Measurements from ENCODE around the gene SGIP1. TPM values are rescaled to one million over a fixed set of nuclear protein-coding genes. Genes with fewer than 3 reads are reported as not detected.

The SGIP1 gene
- total and polyA plus RNA-seq, 2 of the 8 experiments (the other 6 are each of a cell fraction or from before 2014, with no cell fraction given), result 1.4 to 2.1 TPM

DNA sequence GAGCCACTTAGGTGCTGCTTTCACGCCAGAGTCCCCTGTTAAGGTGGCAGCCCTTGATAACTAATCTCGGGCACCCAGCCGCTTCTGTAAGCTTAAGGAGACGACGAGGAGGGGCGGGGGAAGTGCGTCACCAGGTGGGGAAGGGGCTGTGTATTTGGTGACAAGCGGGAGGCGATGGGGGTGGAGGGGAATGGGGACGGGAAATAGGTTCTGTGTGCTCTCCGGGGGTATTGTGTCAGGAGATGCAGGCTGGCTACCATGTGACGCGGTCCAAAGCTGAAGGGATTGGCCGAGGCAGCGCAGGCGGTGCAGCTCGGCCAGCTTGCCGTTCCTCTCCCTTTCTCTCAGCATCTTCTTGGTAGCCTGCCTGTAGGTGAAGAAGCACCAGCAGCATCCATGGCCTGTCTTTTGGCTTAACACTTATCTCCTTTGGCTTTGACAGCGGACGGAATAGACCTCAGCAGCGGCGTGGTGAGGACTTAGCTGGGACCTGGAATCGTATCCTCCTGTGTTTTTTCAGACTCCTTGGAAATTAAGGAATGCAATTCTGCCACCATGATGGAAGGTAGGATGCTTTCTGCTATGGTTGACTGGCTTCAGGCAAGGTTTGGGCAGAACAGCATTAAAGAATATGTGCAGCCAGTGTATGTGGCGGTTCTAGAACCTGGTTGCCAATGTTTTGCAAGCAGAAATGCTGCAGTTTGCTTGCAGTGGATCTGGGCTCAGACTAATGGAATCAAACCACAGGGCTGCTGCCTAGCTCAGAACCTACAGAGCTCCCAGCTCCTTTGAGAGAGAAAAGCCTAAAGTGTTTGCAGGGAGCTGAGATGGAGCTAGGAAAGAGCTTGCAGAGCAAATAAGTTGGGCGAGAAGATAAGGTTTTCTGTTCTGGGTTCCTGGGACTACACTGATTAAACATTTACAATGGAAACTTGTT is at the start of gene SGIP1 (continued):
- TF ChIP-seq, protein P1, sequence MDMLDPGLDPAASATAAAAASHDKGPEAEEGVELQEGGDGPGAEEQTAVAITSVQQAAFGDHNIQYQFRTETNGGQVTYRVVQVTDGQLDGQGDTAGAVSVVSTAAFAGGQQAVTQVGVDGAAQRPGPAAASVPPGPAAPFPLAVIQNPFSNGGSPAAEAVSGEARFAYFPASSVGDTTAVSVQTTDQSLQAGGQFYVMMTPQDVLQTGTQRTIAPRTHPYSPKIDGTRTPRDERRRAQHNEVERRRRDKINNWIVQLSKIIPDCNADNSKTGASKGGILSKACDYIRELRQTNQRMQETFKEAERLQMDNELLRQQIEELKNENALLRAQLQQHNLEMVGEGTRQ (IDR thresholded peaks at IDR 0.05; ENCODE audit: low read length), result peak; percentile 63
- 0 out of 3 replicates have a peak, but pooled peaks of 1 of the 2 experiments have one; percentile 27 for TF ChIP-seq POLR2A (IDR thresholded peaks at IDR 0.05; ENCODE audit: control extremely low read depth in 1 of 2, low read depth in 2 of 2, low read length in 2 of 2)
- TF ChIP-seq, protein P2, sequence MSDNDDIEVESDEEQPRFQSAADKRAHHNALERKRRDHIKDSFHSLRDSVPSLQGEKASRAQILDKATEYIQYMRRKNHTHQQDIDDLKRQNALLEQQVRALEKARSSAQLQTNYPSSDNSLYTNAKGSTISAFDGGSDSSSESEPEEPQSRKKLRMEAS (IDR thresholded peaks at IDR 0.05), result peak; percentile 58
- no peak for TF ChIP-seq SP1 (IDR thresholded peaks at IDR 0.05; ENCODE audit: low read depth, low read length)
- TF ChIP-seq BACH1 (IDR thresholded peaks at IDR 0.05; ENCODE audit: low read length), result no peak
- TF ChIP-seq FOSL1 (IDR thresholded peaks at IDR 0.05; ENCODE audit: insufficient read depth, low read depth, low read length), result no peak
